ENCODE measurements around the gene RBP3. TPM values are rescaled to one million over a fixed set of nuclear protein-coding genes. Genes with fewer than 3 reads are reported as not detected.
A peak's percentile ranks its signal among the peaks of the same experiment; 100 is the strongest.

RBP3 gene
- total RNA-seq, 1 experiment from 2014 or later, result not detected

DNA sequence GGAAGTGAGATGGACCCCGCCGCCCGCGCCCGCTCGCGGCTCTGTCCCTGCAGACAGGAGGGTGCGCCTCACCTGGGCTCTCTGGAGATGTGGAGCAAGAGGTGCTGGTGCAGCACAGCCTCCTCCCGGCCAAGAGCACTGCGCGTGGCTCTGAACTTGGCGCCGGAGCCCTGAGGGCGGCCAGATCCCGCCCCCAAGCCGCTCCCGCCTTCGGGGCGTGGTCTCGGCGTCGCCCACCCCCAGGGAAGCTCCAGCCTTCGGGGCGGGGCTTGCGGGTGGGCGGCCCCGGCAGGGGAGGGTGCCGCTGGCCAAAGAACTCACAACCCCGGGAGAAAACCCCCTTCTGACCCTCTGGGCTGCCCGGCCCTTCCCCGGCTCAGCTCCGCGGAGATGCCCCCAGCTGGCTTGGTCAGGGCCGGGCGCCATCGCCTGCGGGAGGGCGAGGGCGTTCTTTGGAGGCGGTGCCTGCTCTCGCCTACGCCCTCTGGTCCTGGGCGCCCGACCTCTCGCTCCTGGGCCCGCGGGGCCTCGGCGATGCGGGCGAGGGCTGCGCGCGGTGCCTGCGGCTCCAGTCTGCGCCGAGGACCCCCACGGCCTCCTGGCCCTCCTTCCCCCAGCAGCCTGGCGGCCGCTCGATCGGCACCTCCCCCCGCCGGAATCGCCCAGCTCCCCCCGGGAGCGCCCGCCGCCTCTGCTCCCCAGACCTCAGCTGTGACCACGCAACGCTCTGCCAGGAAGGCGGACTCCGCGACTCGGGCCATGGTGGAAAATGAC is 36.2 kb downstream of the RBP3 start, which contains the start of gene ZNF488:
ZNF488 (minus strand) TSS at position 146 of the 774 bp plus-strand sequence. CDS start 15,464 bp downstream, outside the sequence.
- no peaks in the 10 kb centered on the region for H3K27me3 ChIP-seq (ENCODE audit: insufficient read depth, low read length)
- peak; percentile 96 for ATAC-seq
- H3K4me2 ChIP-seq (ENCODE audit: low read length), result peak within 1 kb of the TSS; percentile 93
- no peaks in the 10 kb centered on the region for H3K79me2 ChIP-seq (ENCODE audit: insufficient read depth, low read length)
- H3K4me3 ChIP-seq (replicated peaks in 1 of 2; ENCODE audit: low read depth in 1 of 2, low read length in 2 of 2), result peak within 1 kb of the TSS; percentile 68 to 70
- no TSS peak for BruUV-seq (replicated peaks)
- intact Hi-C loops (cut with micrococcal nuclease), result no loop called here
- H4K20me1 ChIP-seq (ENCODE audit: insufficient read depth), result no peaks in the 10 kb centered on the region
- DNase-seq (ENCODE audit: low read depth, low spot score), result peak; percentile 63
- H3K27ac ChIP-seq (ENCODE audit: low read depth, low read length), result peak within 1 kb of the TSS; percentile 74
- ChIA-PET POLR2A (interaction anchor here (0.7 to 1.2 kb wide), 5 partner anchors 9 to 37 kb away, joined by 3 to 4 read pairs (median 3); no protein-coding TSS in a partner anchor), CTCF (interaction anchor here (1.0 to 1.6 kb wide), 2 partner anchors 20 to 23 kb away, joined by 5 to 8 read pairs; no protein-coding TSS in a partner anchor), RAD21 (ENCODE audit: low non-redundant PET in 1 of 2, low total read pairs in 2 of 2, uncharacterized antibody in 2 of 2, unreplicated experiment in 2 of 2) (no interaction called here)
- H2AFZ ChIP-seq (ENCODE audit: low read depth, low read length, poor library complexity, severe bottlenecking), result peak within 1 kb of the TSS; percentile 85
- peaks cover 16 to 18% of the 10 kb centered on the region in 2 experiments for H3K4me1 ChIP-seq (ENCODE audit: control insufficient read depth in 1 of 2, insufficient read depth in 2 of 2, low read length in 2 of 2)
- no peaks in the 10 kb centered on the region for H3K9me2 ChIP-seq (ENCODE audit: insufficient read depth)
- H3K36me3 ChIP-seq (ENCODE audit: control insufficient read depth in 1 of 2, insufficient read depth in 2 of 2, low read length in 2 of 2), result no peaks in the 10 kb centered on the region
- H3K9ac ChIP-seq (ENCODE audit: low read length), result peak within 1 kb of the TSS; percentile 69
- H3K9me3 ChIP-seq (ENCODE audit: control insufficient read depth in 1 of 2, insufficient read depth in 1 of 2, low read depth in 1 of 2, low read length in 2 of 2), result no peaks in the 10 kb centered on the region; a peak in 1 of 4 replicates
- peak; percentile 68 for TF ChIP-seq POLR2A (IDR thresholded peaks at IDR 0.05; ENCODE audit: borderline replicate concordance, extremely low read depth, insufficient read depth, insufficient read length)
- TF ChIP-seq JUND (IDR thresholded peaks at IDR 0.05), result no peak
- no peak for TF ChIP-seq YY1 (IDR thresholded peaks at IDR 0.05; ENCODE audit: extremely low read depth, insufficient replicate concordance, low read depth, low read length)
- TF ChIP-seq EZH2phosphoT487 (IDR thresholded peaks at IDR 0.05; ENCODE audit: borderline replicate concordance), result no peak
- no peak for TF ChIP-seq SRF (IDR thresholded peaks at IDR 0.05; ENCODE audit: low read depth)
- TF ChIP-seq, protein P1, sequence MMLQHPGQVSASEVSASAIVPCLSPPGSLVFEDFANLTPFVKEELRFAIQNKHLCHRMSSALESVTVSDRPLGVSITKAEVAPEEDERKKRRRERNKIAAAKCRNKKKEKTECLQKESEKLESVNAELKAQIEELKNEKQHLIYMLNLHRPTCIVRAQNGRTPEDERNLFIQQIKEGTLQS (IDR thresholded peaks at IDR 0.05), result no peak
- peak; percentile 31; the same call in 1 of the 2 replicates for TF ChIP-seq ZFX (IDR thresholded peaks at IDR 0.05)
- TF ChIP-seq FOSL1 (IDR thresholded peaks at IDR 0.05; ENCODE audit: low read depth), result no peak
- no peak; the same call in 1 of the 2 replicates for TF ChIP-seq SIN3A (IDR thresholded peaks at IDR 0.05; ENCODE audit: low read depth)
- no peak for TF ChIP-seq CEBPB (IDR thresholded peaks at IDR 0.05; ENCODE audit: low read depth)
- peak; percentile 73 for TF ChIP-seq EGR1 (IDR thresholded peaks at IDR 0.05; ENCODE audit: low read depth)
- TF ChIP-seq CBX3 (IDR thresholded peaks at IDR 0.05; ENCODE audit: low read depth), result no peak
- TF ChIP-seq TCF7L2 (IDR thresholded peaks at IDR 0.05; ENCODE audit: borderline replicate concordance, extremely low read depth, insufficient read depth, insufficient read length), result no peak
- no peak for TF ChIP-seq ZNF274 (IDR thresholded peaks at IDR 0.05; ENCODE audit: low read depth, low read length)
- TF ChIP-seq, protein P2, sequence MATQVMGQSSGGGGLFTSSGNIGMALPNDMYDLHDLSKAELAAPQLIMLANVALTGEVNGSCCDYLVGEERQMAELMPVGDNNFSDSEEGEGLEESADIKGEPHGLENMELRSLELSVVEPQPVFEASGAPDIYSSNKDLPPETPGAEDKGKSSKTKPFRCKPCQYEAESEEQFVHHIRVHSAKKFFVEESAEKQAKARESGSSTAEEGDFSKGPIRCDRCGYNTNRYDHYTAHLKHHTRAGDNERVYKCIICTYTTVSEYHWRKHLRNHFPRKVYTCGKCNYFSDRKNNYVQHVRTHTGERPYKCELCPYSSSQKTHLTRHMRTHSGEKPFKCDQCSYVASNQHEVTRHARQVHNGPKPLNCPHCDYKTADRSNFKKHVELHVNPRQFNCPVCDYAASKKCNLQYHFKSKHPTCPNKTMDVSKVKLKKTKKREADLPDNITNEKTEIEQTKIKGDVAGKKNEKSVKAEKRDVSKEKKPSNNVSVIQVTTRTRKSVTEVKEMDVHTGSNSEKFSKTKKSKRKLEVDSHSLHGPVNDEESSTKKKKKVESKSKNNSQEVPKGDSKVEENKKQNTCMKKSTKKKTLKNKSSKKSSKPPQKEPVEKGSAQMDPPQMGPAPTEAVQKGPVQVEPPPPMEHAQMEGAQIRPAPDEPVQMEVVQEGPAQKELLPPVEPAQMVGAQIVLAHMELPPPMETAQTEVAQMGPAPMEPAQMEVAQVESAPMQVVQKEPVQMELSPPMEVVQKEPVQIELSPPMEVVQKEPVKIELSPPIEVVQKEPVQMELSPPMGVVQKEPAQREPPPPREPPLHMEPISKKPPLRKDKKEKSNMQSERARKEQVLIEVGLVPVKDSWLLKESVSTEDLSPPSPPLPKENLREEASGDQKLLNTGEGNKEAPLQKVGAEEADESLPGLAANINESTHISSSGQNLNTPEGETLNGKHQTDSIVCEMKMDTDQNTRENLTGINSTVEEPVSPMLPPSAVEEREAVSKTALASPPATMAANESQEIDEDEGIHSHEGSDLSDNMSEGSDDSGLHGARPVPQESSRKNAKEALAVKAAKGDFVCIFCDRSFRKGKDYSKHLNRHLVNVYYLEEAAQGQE (IDR thresholded peaks at IDR 0.05; ENCODE audit: low read depth), result no peak
- TF ChIP-seq, protein P3, sequence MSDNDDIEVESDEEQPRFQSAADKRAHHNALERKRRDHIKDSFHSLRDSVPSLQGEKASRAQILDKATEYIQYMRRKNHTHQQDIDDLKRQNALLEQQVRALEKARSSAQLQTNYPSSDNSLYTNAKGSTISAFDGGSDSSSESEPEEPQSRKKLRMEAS (IDR thresholded peaks at IDR 0.05), result peak; percentile 73
- TF ChIP-seq EZH2 (IDR thresholded peaks at IDR 0.05), result no peak
- TF ChIP-seq POLR2AphosphoS5 (IDR thresholded peaks at IDR 0.05; ENCODE audit: low read depth, low read length), result peak; percentile 84
- TF ChIP-seq, protein P4, sequence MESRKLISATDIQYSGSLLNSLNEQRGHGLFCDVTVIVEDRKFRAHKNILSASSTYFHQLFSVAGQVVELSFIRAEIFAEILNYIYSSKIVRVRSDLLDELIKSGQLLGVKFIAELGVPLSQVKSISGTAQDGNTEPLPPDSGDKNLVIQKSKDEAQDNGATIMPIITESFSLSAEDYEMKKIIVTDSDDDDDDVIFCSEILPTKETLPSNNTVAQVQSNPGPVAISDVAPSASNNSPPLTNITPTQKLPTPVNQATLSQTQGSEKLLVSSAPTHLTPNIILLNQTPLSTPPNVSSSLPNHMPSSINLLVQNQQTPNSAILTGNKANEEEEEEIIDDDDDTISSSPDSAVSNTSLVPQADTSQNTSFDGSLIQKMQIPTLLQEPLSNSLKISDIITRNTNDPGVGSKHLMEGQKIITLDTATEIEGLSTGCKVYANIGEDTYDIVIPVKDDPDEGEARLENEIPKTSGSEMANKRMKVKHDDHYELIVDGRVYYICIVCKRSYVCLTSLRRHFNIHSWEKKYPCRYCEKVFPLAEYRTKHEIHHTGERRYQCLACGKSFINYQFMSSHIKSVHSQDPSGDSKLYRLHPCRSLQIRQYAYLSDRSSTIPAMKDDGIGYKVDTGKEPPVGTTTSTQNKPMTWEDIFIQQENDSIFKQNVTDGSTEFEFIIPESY (IDR thresholded peaks at IDR 0.05; ENCODE audit: extremely low read depth, insufficient replicate concordance, low read length), result no peak
